GM12892 (cell line): ENCODE data around the gene ITGB5.

ENCODE experiments used
- POLR2A ChIP-seq: IDR thresholded peaks from 2 replicates; pipeline ENCODE4 v1.6.1; 2011; ENCODE audit warnings: low read depth, low read length, control low read depth
- POLR2AphosphoS5 ChIP-seq: IDR thresholded peaks from 2 replicates; pipeline ENCODE4 v1.6.1; 2011; ENCODE audit warnings: low read depth, low read length, control low read depth

DNA sequence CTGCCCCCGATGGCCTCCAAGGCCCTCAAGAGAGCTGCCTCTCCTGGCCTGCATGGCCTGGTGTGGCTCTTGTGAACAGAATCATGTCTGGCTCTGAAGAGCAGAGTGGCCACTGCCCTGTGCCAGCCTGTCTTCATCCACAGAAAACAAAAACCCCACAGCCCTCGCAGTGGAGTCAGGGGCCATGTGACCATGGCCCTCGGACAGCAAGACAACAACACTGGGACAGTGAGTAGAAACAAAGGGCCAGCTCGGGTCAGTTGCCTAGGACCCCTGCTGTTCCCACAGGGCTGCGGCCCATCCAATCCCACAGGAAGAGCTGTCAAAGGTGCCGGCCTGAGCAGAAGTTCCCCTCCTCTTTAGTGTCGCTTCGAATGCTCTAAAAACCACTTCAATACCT lies 84.5 kb downstream of the ITGB5 start:
- TF ChIP-seq POLR2A = no peak
- TF ChIP-seq POLR2AphosphoS5 = no peak
